HCT116 (cell line): ENCODE results near the gene FAM180A. TPM values are rescaled to one million over a fixed set of nuclear protein-coding genes. Genes with fewer than 3 reads are reported as not detected.

Experiments
- ATAC-seq: fragments of 200-7000 bp; cut with Tn5 transposase; 2 replicates; pipeline ENCODE4 v1.9.1; 2020; ENCODE audit warnings: mild to moderate bottlenecking, moderate library complexity
- BruUV-seq: library from RNA; stranded (reverse); fragments of 400-500 nt; replicated peaks from 2 replicates; lab custom pipeline; 2021; lab: Mats Ljungman, UMichigan
- CTCF ChIA-PET: fragments of 300-600 bp; sonication (Branson Sonifier 250); formaldehyde crosslinking; loops from one replicate; lab custom pipeline; 2021; ENCODE audit warnings: antibody characterized with exemption; lab: Charles Lee
- POLR2A ChIA-PET: fragments of 300-600, 350-600 bp; sonication (Branson Sonifier 250); formaldehyde crosslinking; loops from one replicate; lab custom pipeline; 2021; ENCODE audit warnings: antibody characterized with exemption; lab: Charles Lee
- RAD21 ChIA-PET, 2 experiments: fragments of 300-600 bp; sonication (Branson Sonifier 250); formaldehyde crosslinking; loops; one replicate each; lab custom pipeline; 2023; ENCODE audit warnings: low total read pairs in 2 of 2; ENCODE audit not compliant: uncharacterized antibody in 2 of 2, unreplicated experiment in 2 of 2, low non-redundant PET in 1 of 2; lab: Charles Lee
- DNase-seq: peaks from one replicate; pipeline ENCODE4 v3.0.0-alpha.2; 2010; ENCODE audit warnings: low read depth, low spot score
- H2AFZ ChIP-seq: fragments of 200-600 bp; shearing (Covaris generic), sonication (generic); 2 replicates; pipeline ENCODE4 v1.6.1; 2017; ENCODE audit warnings: low read depth, mixed run types, mixed read lengths, antibody characterized with exemption, low read length; ENCODE audit not compliant: poor library complexity, severe bottlenecking
- H3K27ac ChIP-seq: 2 replicates; pipeline ENCODE4 v1.5.1; 2012; ENCODE audit warnings: low read depth, low read length
- H3K27me3 ChIP-seq: fragments of 200-600 bp; sonication (generic); 2 replicates; pipeline ENCODE4 v1.6.1; 2016; ENCODE audit warnings: mixed run types, low read length, mixed read lengths; ENCODE audit not compliant: insufficient read depth
- H3K36me3 ChIP-seq, 2 experiments: fragments of 200-500 bp in 1 of 2; fragments of 200-600 bp in 1 of 2; sonication (Bioruptor generic) in 1 of 2; sonication (generic) in 1 of 2; 2 replicates each; pipeline versions ENCODE4 v1.5.1 to v1.6.1; 2014 to 2016; ENCODE audit warnings: low read length in 2 of 2, inconsistent platforms in 1 of 2, mixed read lengths in 1 of 2, mixed run types in 1 of 2; ENCODE audit not compliant: insufficient read depth in 2 of 2, control insufficient read depth in 1 of 2
- H3K4me1 ChIP-seq, 2 experiments: fragments of 200-600 bp in 1 of 2; sonication (generic) in 1 of 2; 2 replicates each; pipeline versions ENCODE4 v1.5.1 to v1.6.1; 2012 to 2017; ENCODE audit warnings: low read length in 2 of 2, inconsistent platforms in 1 of 2, mild to moderate bottlenecking in 1 of 2, mixed read lengths in 1 of 2, mixed run types in 1 of 2, moderate library complexity in 1 of 2; ENCODE audit not compliant: insufficient read depth in 2 of 2, control insufficient read depth in 1 of 2
- H3K4me2 ChIP-seq: fragments of 200-600 bp; sonication (generic); 2 replicates; pipeline ENCODE4 v1.6.1; 2017; ENCODE audit warnings: mixed run types, low read length, mixed read lengths
- H3K4me3 ChIP-seq, 2 experiments: fragments of 200-600 bp in 1 of 2; sonication (generic) in 1 of 2; replicated peaks in 1 of 2; 2 replicates each; pipeline ENCODE4 v1.5.1; 2011 to 2016; ENCODE audit warnings: low read length in 2 of 2, control low read depth in 1 of 2, low read depth in 1 of 2, mild to moderate bottlenecking in 1 of 2, mixed read lengths in 1 of 2, mixed run types in 1 of 2
- H3K79me2 ChIP-seq: fragments of 200-600 bp; sonication (generic); 2 replicates; pipeline ENCODE4 v1.6.1; 2017; ENCODE audit warnings: mild to moderate bottlenecking, mixed run types, low read length, moderate library complexity, mixed read lengths; ENCODE audit not compliant: insufficient read depth
- H3K9ac ChIP-seq: fragments of 200-600 bp; sonication (generic); 2 replicates; pipeline ENCODE4 v1.6.1; 2016; ENCODE audit warnings: low read length, mixed read lengths
- H3K9me2 ChIP-seq: fragments of 200-600 bp; sonication (generic), shearing (Covaris generic); 2 replicates; pipeline ENCODE4 v1.6.1; 2017; ENCODE audit warnings: mixed run types, mild to moderate bottlenecking, moderate library complexity; ENCODE audit not compliant: insufficient read depth
- H3K9me3 ChIP-seq, 2 experiments: fragments of 200-500 bp in 1 of 2; fragments of 200-600 bp in 1 of 2; sonication (Bioruptor generic) in 1 of 2; sonication (generic) in 1 of 2; 2 replicates each; pipeline ENCODE4 v1.6.1; 2014 to 2017; ENCODE audit warnings: low read length in 2 of 2, mixed read lengths in 2 of 2, inconsistent platforms in 1 of 2, low read depth in 1 of 2, mild to moderate bottlenecking in 1 of 2, mixed run types in 1 of 2, moderate library complexity in 1 of 2; ENCODE audit not compliant: control insufficient read depth in 1 of 2, insufficient read depth in 1 of 2
- H4K20me1 ChIP-seq: fragments of 200-600 bp; sonication (generic), shearing (Covaris generic); 2 replicates; pipeline ENCODE4 v1.6.1; 2017; ENCODE audit warnings: mixed run types, mild to moderate bottlenecking, moderate library complexity; ENCODE audit not compliant: insufficient read depth
- CTCF ChIP-seq, 3 experiments: fragments of 200-600 bp in 1 of 3; sonication (generic) in 1 of 3; IDR thresholded peaks in 2 of 3; conservative IDR thresholded peaks in 1 of 3; 2 replicates each; pipeline ENCODE4 v1.5.1; 2012 to 2017; ENCODE audit warnings: low read depth in 2 of 3, low read length in 2 of 3, antibody characterized with exemption in 1 of 3, borderline replicate concordance in 1 of 3, control low read depth in 1 of 3, mild to moderate bottlenecking in 1 of 3, mixed read lengths in 1 of 3, mixed run types in 1 of 3, moderate library complexity in 1 of 3; ENCODE audit not compliant: insufficient read depth in 1 of 3
- JUND ChIP-seq: IDR thresholded peaks from 2 replicates; pipeline ENCODE4 v1.6.1; 2012
- REST ChIP-seq: IDR thresholded peaks from 2 replicates; pipeline ENCODE4 v1.6.1; 2012; ENCODE audit warnings: low read depth
- intact Hi-C: fragments of 100-400 bp; cut with micrococcal nuclease; formaldehyde crosslinking; loops from 2 replicates; pipeline ENCODE4 v1.10.0; 2022
- total RNA-seq: library from RNA; stranded (reverse); gene quantifications from one replicate; pipeline ENCODE4 v1.2.1, GENCODE V29; 2021; ENCODE audit not compliant: unreplicated experiment

Gene FAM180A
- total RNA-seq, 1 experiment from 2014 or later: 0.59 TPM

DNA sequence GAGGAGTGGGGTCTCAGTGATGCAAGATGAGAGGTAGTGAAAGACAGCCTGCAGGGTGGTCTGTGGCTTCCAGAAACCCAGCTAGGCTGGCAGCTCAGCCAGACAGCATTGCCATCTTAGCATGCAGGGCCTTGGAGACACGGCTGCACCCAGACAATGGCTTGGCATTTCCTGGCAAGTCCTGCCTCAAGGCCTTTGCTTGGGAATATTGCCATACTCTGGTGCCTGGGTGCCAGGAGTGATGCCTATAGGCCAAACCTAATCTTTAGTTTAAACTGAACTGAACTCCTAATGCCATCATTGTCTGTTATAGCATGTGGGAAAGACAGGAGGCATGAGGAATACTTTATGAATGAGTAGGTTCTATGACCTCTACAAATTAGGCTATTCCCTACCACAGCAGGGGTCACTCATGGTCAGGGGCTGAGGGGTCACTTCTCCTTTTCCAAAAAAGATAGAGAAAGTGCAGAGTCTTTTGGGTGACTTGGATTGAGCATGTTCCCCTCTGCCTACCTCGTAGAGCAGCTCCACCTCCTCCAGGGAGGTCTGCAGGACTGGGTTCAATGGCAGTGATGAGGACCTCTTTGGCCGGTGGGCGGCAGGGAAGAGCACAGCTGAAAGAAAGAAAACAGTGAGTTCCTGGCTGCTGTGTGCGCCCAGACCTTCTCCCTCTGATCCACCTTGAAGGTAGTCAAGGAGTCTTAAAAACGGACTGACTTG lies 11.9 kb downstream of the FAM180A start:
- CTCF ChIA-PET: interaction anchor here (1.4 kb wide), 1 partner anchor 9 kb away, joined by 4 read pairs; no protein-coding TSS in a partner anchor
- H3K79me2 ChIP-seq: no peaks in the 10 kb centered on the region
- no peak overlapping the region for H3K9ac ChIP-seq
- H2AFZ ChIP-seq: no peak overlapping the region
- ATAC-seq: no peak
- H3K4me2 ChIP-seq: no peak overlapping the region
- POLR2A ChIA-PET: interaction anchor here (1.5 kb wide), 1 partner anchor 8 kb away, joined by 3 read pairs; no protein-coding TSS in a partner anchor
- no TSS peak for BruUV-seq
- no peak overlapping the region for H3K4me3 ChIP-seq
- no peak overlapping the region for H3K27ac ChIP-seq
- H3K9me3 ChIP-seq: no peaks in the 10 kb centered on the region
- H3K36me3 ChIP-seq: no peaks in the 10 kb centered on the region
- 0 out of 6 replicates have a peak, but pooled peaks of 1 of the 3 experiments have one; percentile 12 for TF ChIP-seq CTCF (IDR thresholded peaks at IDR 0.05 in 2 of 3, conservative IDR thresholded peaks at IDR 0.05 in 1 of 3; ENCODE audit: borderline replicate concordance in 1 of 3, insufficient read depth in 1 of 3, low read depth in 2 of 3, low read length in 2 of 3)
- no peak for TF ChIP-seq REST
- no peak for TF ChIP-seq JUND
- H4K20me1 ChIP-seq: no peaks in the 10 kb centered on the region
- DNase-seq: no peak
- H3K27me3 ChIP-seq: no peaks in the 10 kb centered on the region
- H3K4me1 ChIP-seq: no peaks in the 10 kb centered on the region; a peak in 1 of 4 replicates
- RAD21 ChIA-PET: no interaction called here
- no peaks in the 10 kb centered on the region for H3K9me2 ChIP-seq
- intact Hi-C loops: loop anchor here (1.0 kb wide), 1 partner anchor 12 kb away; no protein-coding TSS in a partner anchor
